HEK293 (cell line): ENCODE results near the gene R3HDM2.

Source experiments
- BCL11A ChIP-seq: fragments of 450-650 bp; formaldehyde crosslinking; IDR thresholded peaks from 2 replicates; pipeline ENCODE4 v1.5.1; 2016; ENCODE audit warnings: low read depth, missing biosample characterization, missing genetic modification characterization
- GFI1B ChIP-seq: fragments of 450-650 bp; formaldehyde crosslinking; IDR thresholded peaks from 2 replicates; pipeline ENCODE4 v1.5.1; 2016; ENCODE audit warnings: missing biosample characterization, missing genetic modification characterization
- HOXC10 ChIP-seq: sonication (generic); formaldehyde crosslinking; IDR thresholded peaks from 2 replicates; pipeline ENCODE4 v1.8.1; 2023; ENCODE audit warnings: mild to moderate bottlenecking, missing genetic modification reagents
- IKZF3 ChIP-seq: fragments of 450-650 bp; IDR thresholded peaks from 2 replicates; pipeline ENCODE4 v1.5.0; 2018; ENCODE audit warnings: missing biosample characterization, mild to moderate bottlenecking, missing genetic modification characterization, moderate library complexity
- KLF8 ChIP-seq: fragments of 450-650 bp; formaldehyde crosslinking; IDR thresholded peaks from 2 replicates; pipeline ENCODE4 v1.5.1; 2016; ENCODE audit warnings: missing biosample characterization, missing genetic modification characterization
- MEIS1 ChIP-seq: sonication (generic); formaldehyde crosslinking; IDR thresholded peaks from 2 replicates; pipeline ENCODE4 v1.8.1; 2022; ENCODE audit warnings: missing genetic modification reagents, mild to moderate bottlenecking, borderline replicate concordance
- REPIN1 ChIP-seq: fragments of 450-650 bp; formaldehyde crosslinking; IDR thresholded peaks from 2 replicates; pipeline ENCODE4 v1.5.1; 2017; ENCODE audit warnings: missing biosample characterization, missing genetic modification characterization, low read depth
- TRIM28 ChIP-seq: IDR thresholded peaks from 2 replicates; pipeline ENCODE4 v1.6.1; 2011; ENCODE audit warnings: low read length, control low read depth, borderline replicate concordance
- ZBTB1 ChIP-seq: fragments of 450-650 bp; formaldehyde crosslinking; IDR thresholded peaks from 2 replicates; pipeline ENCODE4 v1.5.1; 2016; ENCODE audit warnings: missing biosample characterization, missing genetic modification characterization
- ZBTB48 ChIP-seq: fragments of 450-650 bp; formaldehyde crosslinking; IDR thresholded peaks from 2 replicates; pipeline ENCODE4 v1.5.1; 2016; ENCODE audit warnings: missing biosample characterization, missing genetic modification characterization
- ZFP41 ChIP-seq: fragments of 450-650 bp; formaldehyde crosslinking; IDR thresholded peaks from 2 replicates; pipeline ENCODE4 v1.5.1; 2016; ENCODE audit warnings: missing biosample characterization, missing genetic modification characterization, borderline replicate concordance
- ZNF10 ChIP-seq: fragments of 450-650 bp; formaldehyde crosslinking; IDR thresholded peaks from 2 replicates; pipeline ENCODE4 v1.5.1; 2017; ENCODE audit warnings: missing biosample characterization, missing genetic modification characterization
- ZNF174 ChIP-seq: fragments of 450-650 bp; formaldehyde crosslinking; IDR thresholded peaks from 2 replicates; pipeline ENCODE4 v1.5.0; 2017; ENCODE audit warnings: missing biosample characterization, mild to moderate bottlenecking, missing genetic modification characterization
- ZNF19 ChIP-seq: fragments of 450-650 bp; formaldehyde crosslinking; IDR thresholded peaks from 2 replicates; pipeline ENCODE4; 2016; ENCODE audit warnings: missing biosample characterization, missing genetic modification characterization, low read depth
- ZNF292 ChIP-seq: fragments of 450-650 bp; formaldehyde crosslinking; IDR thresholded peaks from 2 replicates; pipeline ENCODE4 v1.5.1; 2016; ENCODE audit warnings: low read depth, missing biosample characterization, missing genetic modification characterization, borderline replicate concordance
- ZNF335 ChIP-seq: fragments of 450-650 bp; formaldehyde crosslinking; conservative IDR thresholded peaks from 2 replicates; pipeline ENCODE4 v1.5.1; 2016; ENCODE audit warnings: missing biosample characterization, missing genetic modification characterization
- ZNF341 ChIP-seq: fragments of 450-650 bp; formaldehyde crosslinking; IDR thresholded peaks from 2 replicates; pipeline ENCODE4; 2016; ENCODE audit warnings: low read depth, missing biosample characterization, missing genetic modification characterization
- ZNF354C ChIP-seq: fragments of 450-650 bp; formaldehyde crosslinking; IDR thresholded peaks from 2 replicates; pipeline ENCODE4 v1.5.1; 2016; ENCODE audit warnings: missing biosample characterization, missing genetic modification characterization, low read depth, borderline replicate concordance
- ZNF366 ChIP-seq: fragments of 450-650 bp; formaldehyde crosslinking; conservative IDR thresholded peaks from 2 replicates; pipeline ENCODE4 v1.5.1; 2016; ENCODE audit warnings: missing biosample characterization, missing genetic modification characterization
- ZNF391 ChIP-seq: fragments of 450-650 bp; formaldehyde crosslinking; IDR thresholded peaks from 2 replicates; pipeline ENCODE4 v1.5.1; 2016; ENCODE audit warnings: low read depth, missing biosample characterization, missing genetic modification characterization, borderline replicate concordance
- ZNF433 ChIP-seq: fragments of 450-650 bp; formaldehyde crosslinking; IDR thresholded peaks from 2 replicates; pipeline ENCODE4 v1.5.1; 2016; ENCODE audit warnings: missing biosample characterization, missing genetic modification characterization, low read depth
- ZNF48 ChIP-seq: fragments of 450-650 bp; formaldehyde crosslinking; IDR thresholded peaks from 2 replicates; pipeline ENCODE4 v1.5.1; 2016; ENCODE audit warnings: missing biosample characterization, missing genetic modification characterization
- ZNF501 ChIP-seq: fragments of 450-650 bp; formaldehyde crosslinking; IDR thresholded peaks from 2 replicates; pipeline ENCODE4 v1.5.1; 2016; ENCODE audit warnings: missing biosample characterization, missing genetic modification characterization
- ZNF549 ChIP-seq: fragments of 450-650 bp; IDR thresholded peaks from 2 replicates; pipeline ENCODE4 v1.5.1; 2018; ENCODE audit warnings: missing biosample characterization, missing genetic modification characterization, mild to moderate bottlenecking, inconsistent platforms, moderate library complexity
- ZNF585B ChIP-seq: fragments of 450-650 bp; formaldehyde crosslinking; IDR thresholded peaks from 2 replicates; pipeline ENCODE4 v1.5.1; 2016; ENCODE audit warnings: missing biosample characterization, missing genetic modification characterization
- ZNF596 ChIP-seq: fragments of 450-650 bp; IDR thresholded peaks from 2 replicates; pipeline ENCODE4 v1.5.0; 2018; ENCODE audit warnings: missing biosample characterization, mild to moderate bottlenecking, missing genetic modification characterization, moderate library complexity
- ZNF664 ChIP-seq: fragments of 450-650 bp; formaldehyde crosslinking; IDR thresholded peaks from 2 replicates; pipeline ENCODE4 v1.5.1; 2016; ENCODE audit warnings: missing biosample characterization, missing genetic modification characterization
- ZNF677 ChIP-seq: fragments of 450-650 bp; IDR thresholded peaks from 2 replicates; pipeline ENCODE4 v1.5.0; 2018; ENCODE audit warnings: missing biosample characterization, mild to moderate bottlenecking, missing genetic modification characterization, moderate library complexity
- ZNF792 ChIP-seq: fragments of 450-650 bp; formaldehyde crosslinking; IDR thresholded peaks from 2 replicates; pipeline ENCODE4 v1.5.1; 2016; ENCODE audit warnings: missing biosample characterization, missing genetic modification characterization
- ZSCAN16 ChIP-seq: fragments of 450-650 bp; formaldehyde crosslinking; IDR thresholded peaks from 2 replicates; pipeline ENCODE4 v1.5.1; 2016; ENCODE audit warnings: missing biosample characterization, missing genetic modification characterization
- TF ChIP-seq, protein P1 (sequence below): fragments of 450-650 bp; IDR thresholded peaks from 2 replicates; pipeline ENCODE4 v1.5.1; 2018; ENCODE audit warnings: missing biosample characterization, mild to moderate bottlenecking, missing genetic modification characterization
- TF ChIP-seq, protein P2 (sequence below): fragments of 450-650 bp; formaldehyde crosslinking; IDR thresholded peaks from 2 replicates; pipeline ENCODE4 v1.5.1; 2016; ENCODE audit warnings: missing biosample characterization, missing genetic modification characterization
- TF ChIP-seq, protein P3 (sequence below): fragments of 450-650 bp; formaldehyde crosslinking; IDR thresholded peaks from 2 replicates; pipeline ENCODE4 v1.5.1; 2016; ENCODE audit warnings: missing biosample characterization, missing genetic modification characterization
- TF ChIP-seq, protein P4 (sequence below): fragments of 450-650 bp; formaldehyde crosslinking; IDR thresholded peaks from 2 replicates; pipeline ENCODE4 v1.5.1; 2016; ENCODE audit warnings: missing biosample characterization, missing genetic modification characterization

R3HDM2 gene

DNA sequence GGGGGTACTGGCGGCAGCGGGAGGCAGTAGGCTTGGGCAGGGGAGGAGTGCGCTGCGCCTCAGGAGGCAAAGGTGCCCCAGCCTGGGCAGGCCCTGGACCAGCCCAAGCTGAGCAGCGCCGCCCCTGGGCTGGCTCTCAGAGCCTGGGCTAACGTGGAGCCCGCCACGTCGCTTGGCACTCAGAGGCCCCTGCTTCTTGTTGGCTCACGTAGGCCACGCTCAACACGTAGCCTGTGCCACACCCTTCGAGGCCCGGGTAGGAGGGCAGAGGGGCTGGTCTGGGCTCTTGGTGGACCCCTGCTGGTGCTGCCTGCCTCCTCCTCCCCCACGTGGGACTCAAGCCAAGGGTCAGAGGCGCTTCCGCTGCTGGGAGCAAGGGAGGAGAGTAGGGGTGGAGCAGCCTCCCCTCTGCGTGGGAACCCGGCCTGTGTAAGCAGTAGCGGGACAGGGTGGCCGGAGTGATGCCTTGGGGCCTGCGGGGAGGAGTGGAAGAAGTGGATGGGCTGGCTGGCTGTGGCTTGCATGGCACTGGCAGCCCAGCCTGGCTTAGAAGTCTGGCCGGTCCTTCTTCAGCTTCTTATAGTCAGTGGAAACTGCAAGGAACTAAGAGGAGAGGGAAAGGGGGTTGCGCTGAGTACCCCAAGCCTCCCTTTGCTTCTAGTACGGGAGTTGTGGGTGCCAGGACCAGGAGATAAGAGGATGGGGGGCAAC is 195.7 kb downstream of the R3HDM2 start (continued):
- TF ChIP-seq ZNF549 (tag by site-specific recombination) (no peak), ZNF341 (tag by site-specific recombination) (peak; percentile 87), KLF8 (tag by site-specific recombination) (no peak), ZNF19 (tag by site-specific recombination) (no peak), ZBTB48 (tag by site-specific recombination) (peak; percentile 72), ZNF677 (tag by site-specific recombination) (no peak), GFI1B (tag by site-specific recombination) (no peak), ZFP41 (tag by site-specific recombination) (no peak), ZNF664 (tag by site-specific recombination) (no peak), ZNF501 (tag by site-specific recombination) (0 out of 2 replicates have a peak, but pooled peaks have one; percentile 30), ZNF792 (tag by site-specific recombination) (no peak), ZNF596 (tag by site-specific recombination) (no peak), REPIN1 (tag by site-specific recombination) (no peak), TRIM28 (no peak), IKZF3 (tag by site-specific recombination) (peak; percentile 84), ZNF292 (tag by site-specific recombination) (no peak), ZBTB1 (tag by site-specific recombination) (no peak), ZNF391 (no peak), ZNF10 (tag by site-specific recombination) (no peak), HOXC10 (no peak), MEIS1 (no peak), ZNF366 (peak; percentile 54; the same call in 1 of the 2 replicates), ZNF433 (tag by site-specific recombination) (no peak), ZNF354C (no peak), ZNF335 (tag by site-specific recombination) (0 out of 2 replicates have a peak, but pooled peaks have one; percentile 28), ZNF174 (tag by site-specific recombination) (no peak), ZNF585B (no peak), ZSCAN16 (tag by site-specific recombination) (no peak), BCL11A (tag by site-specific recombination) (no peak), ZNF48 (tag by site-specific recombination) (no peak)
- TF ChIP-seq, protein P1, sequence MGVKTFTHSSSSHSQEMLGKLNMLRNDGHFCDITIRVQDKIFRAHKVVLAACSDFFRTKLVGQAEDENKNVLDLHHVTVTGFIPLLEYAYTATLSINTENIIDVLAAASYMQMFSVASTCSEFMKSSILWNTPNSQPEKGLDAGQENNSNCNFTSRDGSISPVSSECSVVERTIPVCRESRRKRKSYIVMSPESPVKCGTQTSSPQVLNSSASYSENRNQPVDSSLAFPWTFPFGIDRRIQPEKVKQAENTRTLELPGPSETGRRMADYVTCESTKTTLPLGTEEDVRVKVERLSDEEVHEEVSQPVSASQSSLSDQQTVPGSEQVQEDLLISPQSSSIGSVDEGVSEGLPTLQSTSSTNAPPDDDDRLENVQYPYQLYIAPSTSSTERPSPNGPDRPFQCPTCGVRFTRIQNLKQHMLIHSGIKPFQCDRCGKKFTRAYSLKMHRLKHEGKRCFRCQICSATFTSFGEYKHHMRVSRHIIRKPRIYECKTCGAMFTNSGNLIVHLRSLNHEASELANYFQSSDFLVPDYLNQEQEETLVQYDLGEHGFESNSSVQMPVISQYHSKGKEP (tag by site-specific recombination), result no peak
- TF ChIP-seq, protein P2, sequence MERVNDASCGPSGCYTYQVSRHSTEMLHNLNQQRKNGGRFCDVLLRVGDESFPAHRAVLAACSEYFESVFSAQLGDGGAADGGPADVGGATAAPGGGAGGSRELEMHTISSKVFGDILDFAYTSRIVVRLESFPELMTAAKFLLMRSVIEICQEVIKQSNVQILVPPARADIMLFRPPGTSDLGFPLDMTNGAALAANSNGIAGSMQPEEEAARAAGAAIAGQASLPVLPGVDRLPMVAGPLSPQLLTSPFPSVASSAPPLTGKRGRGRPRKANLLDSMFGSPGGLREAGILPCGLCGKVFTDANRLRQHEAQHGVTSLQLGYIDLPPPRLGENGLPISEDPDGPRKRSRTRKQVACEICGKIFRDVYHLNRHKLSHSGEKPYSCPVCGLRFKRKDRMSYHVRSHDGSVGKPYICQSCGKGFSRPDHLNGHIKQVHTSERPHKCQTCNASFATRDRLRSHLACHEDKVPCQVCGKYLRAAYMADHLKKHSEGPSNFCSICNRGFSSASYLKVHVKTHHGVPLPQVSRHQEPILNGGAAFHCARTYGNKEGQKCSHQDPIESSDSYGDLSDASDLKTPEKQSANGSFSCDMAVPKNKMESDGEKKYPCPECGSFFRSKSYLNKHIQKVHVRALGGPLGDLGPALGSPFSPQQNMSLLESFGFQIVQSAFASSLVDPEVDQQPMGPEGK (tag by site-specific recombination), result peak; percentile 88
- TF ChIP-seq, protein P3, sequence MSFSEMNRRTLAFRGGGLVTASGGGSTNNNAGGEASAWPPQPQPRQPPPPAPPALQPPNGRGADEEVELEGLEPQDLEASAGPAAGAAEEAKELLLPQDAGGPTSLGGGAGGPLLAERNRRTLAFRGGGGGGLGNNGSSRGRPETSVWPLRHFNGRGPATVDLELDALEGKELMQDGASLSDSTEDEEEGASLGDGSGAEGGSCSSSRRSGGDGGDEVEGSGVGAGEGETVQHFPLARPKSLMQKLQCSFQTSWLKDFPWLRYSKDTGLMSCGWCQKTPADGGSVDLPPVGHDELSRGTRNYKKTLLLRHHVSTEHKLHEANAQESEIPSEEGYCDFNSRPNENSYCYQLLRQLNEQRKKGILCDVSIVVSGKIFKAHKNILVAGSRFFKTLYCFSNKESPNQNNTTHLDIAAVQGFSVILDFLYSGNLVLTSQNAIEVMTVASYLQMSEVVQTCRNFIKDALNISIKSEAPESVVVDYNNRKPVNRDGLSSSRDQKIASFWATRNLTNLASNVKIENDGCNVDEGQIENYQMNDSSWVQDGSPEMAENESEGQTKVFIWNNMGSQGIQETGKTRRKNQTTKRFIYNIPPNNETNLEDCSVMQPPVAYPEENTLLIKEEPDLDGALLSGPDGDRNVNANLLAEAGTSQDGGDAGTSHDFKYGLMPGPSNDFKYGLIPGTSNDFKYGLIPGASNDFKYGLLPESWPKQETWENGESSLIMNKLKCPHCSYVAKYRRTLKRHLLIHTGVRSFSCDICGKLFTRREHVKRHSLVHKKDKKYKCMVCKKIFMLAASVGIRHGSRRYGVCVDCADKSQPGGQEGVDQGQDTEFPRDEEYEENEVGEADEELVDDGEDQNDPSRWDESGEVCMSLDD (tag by site-specific recombination), result no peak
- TF ChIP-seq, protein P4, sequence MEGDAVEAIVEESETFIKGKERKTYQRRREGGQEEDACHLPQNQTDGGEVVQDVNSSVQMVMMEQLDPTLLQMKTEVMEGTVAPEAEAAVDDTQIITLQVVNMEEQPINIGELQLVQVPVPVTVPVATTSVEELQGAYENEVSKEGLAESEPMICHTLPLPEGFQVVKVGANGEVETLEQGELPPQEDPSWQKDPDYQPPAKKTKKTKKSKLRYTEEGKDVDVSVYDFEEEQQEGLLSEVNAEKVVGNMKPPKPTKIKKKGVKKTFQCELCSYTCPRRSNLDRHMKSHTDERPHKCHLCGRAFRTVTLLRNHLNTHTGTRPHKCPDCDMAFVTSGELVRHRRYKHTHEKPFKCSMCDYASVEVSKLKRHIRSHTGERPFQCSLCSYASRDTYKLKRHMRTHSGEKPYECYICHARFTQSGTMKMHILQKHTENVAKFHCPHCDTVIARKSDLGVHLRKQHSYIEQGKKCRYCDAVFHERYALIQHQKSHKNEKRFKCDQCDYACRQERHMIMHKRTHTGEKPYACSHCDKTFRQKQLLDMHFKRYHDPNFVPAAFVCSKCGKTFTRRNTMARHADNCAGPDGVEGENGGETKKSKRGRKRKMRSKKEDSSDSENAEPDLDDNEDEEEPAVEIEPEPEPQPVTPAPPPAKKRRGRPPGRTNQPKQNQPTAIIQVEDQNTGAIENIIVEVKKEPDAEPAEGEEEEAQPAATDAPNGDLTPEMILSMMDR (tag by site-specific recombination), result peak; percentile 65; the same call in 1 of the 2 replicates
